Stomach (tissue), 9 donors: ENCODE data around the gene PARK7. TPM values are rescaled to one million over a fixed set of nuclear protein-coding genes. Genes with fewer than 3 reads are reported as not detected.

Source experiments
- DNase-seq, 2 donors: peaks; one replicate each; pipeline versions ENCODE4 v3.0.0 to v3.0.0-alpha.2; 2013 to 2019
- H3K27ac ChIP-seq, 5 donors: fragments of 200-600 bp in 4 of 5; sonication (generic) in 4 of 5; one replicate each; pipeline ENCODE4 v1.5.1; 2013 to 2019; ENCODE audit warnings: mild to moderate bottlenecking in 1 of 5, moderate library complexity in 1 of 5
- H3K27me3 ChIP-seq, 3 donors: fragments of 200-600 bp; sonication (generic); one replicate each; pipeline ENCODE4 v1.5.1; 2017 to 2019; ENCODE audit warnings: mixed run types in 1 of 3
- H3K36me3 ChIP-seq, 4 donors: fragments of 200-600 bp; sonication (generic); 1 replicate in 3 of 4; 2 replicates in 1 of 4; pipeline ENCODE4 v1.5.1; 2016 to 2019
- H3K4me1 ChIP-seq, 4 donors: fragments of 200-600 bp; sonication (generic); one replicate each; pipeline ENCODE4 v1.5.1; 2016 to 2019
- H3K4me3 ChIP-seq, 4 donors: fragments of 200-600 bp; sonication (generic) in 3 of 4; one replicate each; pipeline ENCODE4 v1.5.1; 2016 to 2019; ENCODE audit warnings: mild to moderate bottlenecking in 1 of 4
- H3K9me3 ChIP-seq, 4 donors: fragments of 200-600 bp; sonication (generic); one replicate each; pipeline ENCODE4 v1.5.1; 2016 to 2019
- EP300 ChIP-seq: sonication (generic); formaldehyde crosslinking; IDR thresholded peaks from one replicate; pipeline ENCODE4 v1.6.1; 2017; ENCODE audit warnings: antibody characterized with exemption
- POLR2A ChIP-seq, 4 donors: fragments of 450-650 bp; IDR thresholded peaks; one replicate each; pipeline ENCODE4 v1.6.1; 2016; ENCODE audit warnings: antibody characterized with exemption in 4 of 4, control low read depth in 2 of 4, mild to moderate bottlenecking in 1 of 4, moderate library complexity in 1 of 4
- POLR2AphosphoS5 ChIP-seq, 3 donors: sonication (generic); formaldehyde crosslinking; IDR thresholded peaks; one replicate each; pipeline ENCODE4 v1.6.1; 2016; ENCODE audit warnings: antibody characterized with exemption in 3 of 3
- WGBS, 5 donors: extraction: QIAGEN DNeasy Blood & Tissue Kit in 3 of 5; methylation state at CpG; one replicate each; pipeline versions ENCODE4 v1.1.5 to v1.1.7; 2013 to 2018; 5-methylcytosine and 5-hydroxymethylcytosine counted together
- intact Hi-C: fragments of 100-400 bp; cut with DNase I; formaldehyde crosslinking; loops from one replicate; pipeline ENCODE4 v1.15.1; 2023; ENCODE audit warnings: low total_unique reads
- polyA plus RNA-seq, 3 donors: library from polyadenylated mRNA; stranded (reverse); fragments of 200-250 nt; gene quantifications; one replicate each; pipeline ENCODE4 v1.2.3, GENCODE V29; 2013
- total RNA-seq, 5 donors: library from RNA; depleted of rRNA; stranded (reverse); fragments of >200 nt; gene quantifications; one replicate each; pipeline versions ENCODE4 v1.1.0 to v1.2.3, GENCODE V29; 2014 to 2016
- TF ChIP-seq, protein P1 (sequence below), 7 experiments: fragments of 450-650 bp in 4 of 7; fragments of 200-600 bp in 3 of 7; sonication (generic) in 3 of 7; IDR thresholded peaks; one replicate each; pipeline ENCODE4 v1.5.1; 2016 to 2019; ENCODE audit warnings: antibody characterized with exemption in 7 of 7, control low read depth in 2 of 7, mild to moderate bottlenecking in 1 of 7
- donor health status: healthy with polysubstance abuse.
- donor health status: Bipolar disorder and iron deficiency.
- donor health status: healthy.

PARK7 gene
- total and polyA plus RNA-seq, 8 donors, result 41.4 to 350 (median 142) TPM

DNA sequence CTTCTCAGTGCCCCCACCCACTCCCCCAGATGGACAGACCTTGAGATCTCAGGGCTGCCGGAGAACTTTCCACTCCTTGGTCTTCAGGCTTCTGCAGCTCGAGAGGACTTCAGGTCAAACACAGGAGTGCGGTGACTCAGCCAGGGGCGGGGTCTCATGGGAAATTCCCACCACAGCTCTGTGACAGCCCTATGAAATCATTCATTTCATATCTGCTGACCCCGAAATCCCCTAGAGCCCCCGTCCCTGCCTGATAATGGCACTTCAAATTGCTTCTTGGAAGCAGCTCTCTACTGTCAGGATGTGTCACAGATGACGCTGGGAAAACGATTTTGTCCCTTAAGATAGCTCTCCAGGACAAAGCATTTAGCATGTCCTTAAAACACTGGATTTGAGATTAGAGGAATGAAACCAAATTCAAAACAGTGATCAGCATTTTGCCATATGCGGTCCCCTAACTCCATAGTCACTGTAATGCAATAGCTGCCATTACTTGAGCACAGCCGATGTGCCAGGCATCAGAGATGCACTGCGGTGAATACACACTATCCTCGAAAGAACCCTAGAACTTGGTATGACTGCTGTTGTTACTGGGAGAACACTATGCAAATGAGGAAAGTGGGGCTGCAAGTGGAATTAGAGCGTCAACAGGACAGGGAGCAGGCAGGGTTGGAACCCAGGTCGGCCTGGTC is 20.6 kb upstream of the PARK7 start, which contains the start of gene TNFRSF9:
TNFRSF9 (minus strand) TSS at position 95 of the 692 bp plus-strand sequence. CDS start 845 bp downstream, outside the sequence.
- Histone ChIP-seq H3K27me3 (peaks cover 0 to 48% (median 6%) of the 10 kb centered on the region in 3 donors), H3K4me3 (no peak within 1 kb of the TSS), H3K9me3 (no peaks in the 10 kb centered on the region), H3K27ac (no peak within 1 kb of the TSS), H3K4me1 (peaks cover 15 to 38% (median 19%) of the 10 kb centered on the region in 4 donors), H3K36me3 (no peaks in the 10 kb centered on the region)
- intact Hi-C loops, result no loop called here
- TF ChIP-seq, protein P1, sequence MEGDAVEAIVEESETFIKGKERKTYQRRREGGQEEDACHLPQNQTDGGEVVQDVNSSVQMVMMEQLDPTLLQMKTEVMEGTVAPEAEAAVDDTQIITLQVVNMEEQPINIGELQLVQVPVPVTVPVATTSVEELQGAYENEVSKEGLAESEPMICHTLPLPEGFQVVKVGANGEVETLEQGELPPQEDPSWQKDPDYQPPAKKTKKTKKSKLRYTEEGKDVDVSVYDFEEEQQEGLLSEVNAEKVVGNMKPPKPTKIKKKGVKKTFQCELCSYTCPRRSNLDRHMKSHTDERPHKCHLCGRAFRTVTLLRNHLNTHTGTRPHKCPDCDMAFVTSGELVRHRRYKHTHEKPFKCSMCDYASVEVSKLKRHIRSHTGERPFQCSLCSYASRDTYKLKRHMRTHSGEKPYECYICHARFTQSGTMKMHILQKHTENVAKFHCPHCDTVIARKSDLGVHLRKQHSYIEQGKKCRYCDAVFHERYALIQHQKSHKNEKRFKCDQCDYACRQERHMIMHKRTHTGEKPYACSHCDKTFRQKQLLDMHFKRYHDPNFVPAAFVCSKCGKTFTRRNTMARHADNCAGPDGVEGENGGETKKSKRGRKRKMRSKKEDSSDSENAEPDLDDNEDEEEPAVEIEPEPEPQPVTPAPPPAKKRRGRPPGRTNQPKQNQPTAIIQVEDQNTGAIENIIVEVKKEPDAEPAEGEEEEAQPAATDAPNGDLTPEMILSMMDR (IDR thresholded peaks at IDR 0.05), result no peak
- TF ChIP-seq EP300, result no peak
- TF ChIP-seq POLR2A (IDR thresholded peaks at IDR 0.05), result no peak
- no peak for TF ChIP-seq POLR2AphosphoS5 (IDR thresholded peaks at IDR 0.05)
- WGBS, 5 donors, result 47 to 55% (median 50%) methylated on average over 14 of the region's 14 CpGs
- peak; percentile 29 to 47 for DNase-seq

DNA sequence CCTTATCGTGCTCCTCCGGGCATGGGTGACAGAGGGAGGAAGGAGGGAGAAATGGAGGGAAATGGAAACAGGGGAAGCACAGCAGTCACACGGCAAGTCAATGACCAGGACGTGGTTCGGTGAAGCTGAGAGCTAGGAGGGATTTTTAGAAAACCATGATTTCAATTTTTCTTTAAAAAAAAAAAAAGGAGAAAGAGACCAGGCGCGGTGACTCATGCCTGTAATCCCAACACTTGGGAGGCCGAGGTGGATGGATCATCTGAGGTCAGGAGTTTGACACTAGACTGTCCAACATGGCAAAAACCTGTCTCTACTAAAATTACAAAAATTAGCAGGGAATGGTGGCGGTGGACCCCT is 20.1 kb upstream of the PARK7 start:
- intact Hi-C loops, result no loop called here
- Histone ChIP-seq H3K27ac (no peak overlapping the region), H3K9me3 (no peaks in the 10 kb centered on the region), H3K4me3 (no peak overlapping the region), H3K27me3 (peaks cover 0 to 48% (median 6%) of the 10 kb centered on the region in 3 donors), H3K36me3 (no peaks in the 10 kb centered on the region), H3K4me1 (peaks cover 15 to 38% (median 19%) of the 10 kb centered on the region in 4 donors)
- 58 to 80% (median 73%) methylated on average over 9 of the region's 9 CpGs for WGBS, 5 donors
- TF ChIP-seq POLR2A (IDR thresholded peaks at IDR 0.05) (no peak), POLR2AphosphoS5 (IDR thresholded peaks at IDR 0.05) (no peak), EP300 (no peak)
- TF ChIP-seq, protein P1 (IDR thresholded peaks at IDR 0.05), result no peak
- no peak for DNase-seq

DNA sequence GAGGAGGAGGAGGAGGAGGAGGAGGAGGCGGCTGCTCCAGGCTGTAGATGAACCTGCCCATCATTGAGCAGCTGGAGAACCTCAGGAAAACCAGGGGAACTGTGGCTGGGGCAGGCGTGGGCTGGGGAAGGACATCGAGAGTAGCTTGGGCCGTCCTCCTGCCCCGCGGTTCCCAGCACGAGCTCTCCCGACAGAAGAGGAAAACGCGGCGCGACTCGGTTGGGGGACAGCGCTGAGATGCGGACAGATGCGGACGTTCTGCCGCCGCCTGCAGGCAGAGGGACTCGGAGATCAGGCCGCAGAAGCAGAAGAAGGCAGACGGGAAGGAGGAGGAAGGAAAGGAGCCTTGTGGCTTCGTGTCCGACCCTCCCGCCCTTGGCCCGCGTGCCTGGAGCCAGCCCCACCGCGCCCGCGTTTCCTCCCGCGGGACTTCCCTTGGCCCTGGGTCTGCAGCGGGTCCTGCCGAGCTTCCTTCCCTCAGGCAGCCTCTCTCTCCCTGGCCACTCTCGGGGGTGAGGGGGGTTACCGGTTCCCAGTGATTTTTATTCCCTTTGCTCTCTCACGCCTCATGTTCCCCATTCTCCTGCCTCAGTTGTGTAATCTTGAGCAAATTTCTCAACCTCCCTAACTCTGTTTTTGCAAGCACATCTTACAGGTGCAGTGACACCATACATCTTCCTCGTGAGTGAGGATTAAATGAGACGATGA is 19.1 kb upstream of the PARK7 start:
- peak overlapping the region; percentile 25 to 78 (median 71) for H3K27ac ChIP-seq
- TF ChIP-seq, protein P1 (IDR thresholded peaks at IDR 0.05), result no peak
- TF ChIP-seq EP300 (no peak), POLR2AphosphoS5 (IDR thresholded peaks at IDR 0.05) (no peak), POLR2A (IDR thresholded peaks at IDR 0.05) (no peak)

DNA sequence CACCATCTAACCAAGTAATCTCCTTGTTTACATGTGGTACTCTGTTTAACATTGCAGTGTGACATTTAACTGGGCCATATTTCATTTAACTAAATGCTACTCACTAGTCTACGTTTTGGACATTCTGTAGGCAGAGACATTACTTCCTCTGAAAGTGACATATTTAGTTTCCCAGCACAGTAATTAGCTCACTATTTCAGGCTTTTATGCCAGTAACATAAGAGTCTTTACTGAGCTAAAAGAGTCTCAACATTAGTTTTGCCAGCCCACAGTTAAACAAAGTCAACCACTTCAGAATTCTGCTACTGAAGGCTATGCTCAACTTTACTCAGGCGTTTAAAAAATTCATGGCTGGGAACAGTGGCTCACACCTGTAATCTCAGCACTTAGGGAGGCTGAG is 18.3 kb upstream of the PARK7 start:
- intact Hi-C loops, result no loop called here
- Histone ChIP-seq H3K36me3 (no peaks in the 10 kb centered on the region), H3K4me1 (peaks cover 15 to 38% (median 19%) of the 10 kb centered on the region in 4 donors), H3K4me3 (no peak overlapping the region), H3K9me3 (no peaks in the 10 kb centered on the region), H3K27ac (peak overlapping the region in 2 of 5 donors; percentile 77 to 78), H3K27me3 (peaks cover 0 to 40% (median 6%) of the 10 kb centered on the region in 3 donors)
- DNase-seq, result no peak
- TF ChIP-seq POLR2AphosphoS5 (IDR thresholded peaks at IDR 0.05) (no peak), POLR2A (IDR thresholded peaks at IDR 0.05) (no peak), EP300 (no peak)
- TF ChIP-seq, protein P1 (IDR thresholded peaks at IDR 0.05), result no peak
- WGBS, 5 donors, result 50 to 57% (median 53%) methylated on average over 2 of the region's 2 CpGs

More for the DNA sequence above, 19.1 kb upstream of the PARK7 start:
- Histone ChIP-seq H3K9me3 (no peaks in the 10 kb centered on the region), H3K4me3 (peak overlapping the region; percentile 27 to 40 (median 32)), H3K27me3 (peaks cover 0 to 41% (median 6%) of the 10 kb centered on the region in 3 donors), H3K4me1 (peaks cover 15 to 38% (median 19%) of the 10 kb centered on the region in 4 donors), H3K36me3 (no peaks in the 10 kb centered on the region)
- DNase-seq, result peak; percentile 48 to 81
- intact Hi-C loops, result no loop called here
- 7 to 12% (median 8%) methylated on average over 26 to 40 of the region's 40 CpGs for WGBS, 5 donors
